SU-DHL-6 (cell line): ENCODE measurements around the gene NFIC.

Experiments
- EZH2phosphoT487 ChIP-seq: fragments of 200-600 bp; sonication (generic), shearing (Covaris generic); conservative IDR thresholded peaks from 2 replicates; pipeline ENCODE4 v1.6.1; 2018; ENCODE audit warnings: mild to moderate bottlenecking, antibody characterized with exemption, low read length, moderate library complexity, mixed read lengths
- TF ChIP-seq, protein P1 (sequence below): fragments of 200-600 bp; sonication (generic); IDR thresholded peaks from one replicate; pipeline ENCODE4 v1.5.1; 2017; ENCODE audit warnings: antibody characterized with exemption, mild to moderate bottlenecking, low read length, moderate library complexity; ENCODE audit not compliant: insufficient read depth, poor library complexity, severe bottlenecking

GRCh38 chr19:3353493-3353892, 12.9 kb upstream of the NFIC start:
- TF ChIP-seq, protein P1, sequence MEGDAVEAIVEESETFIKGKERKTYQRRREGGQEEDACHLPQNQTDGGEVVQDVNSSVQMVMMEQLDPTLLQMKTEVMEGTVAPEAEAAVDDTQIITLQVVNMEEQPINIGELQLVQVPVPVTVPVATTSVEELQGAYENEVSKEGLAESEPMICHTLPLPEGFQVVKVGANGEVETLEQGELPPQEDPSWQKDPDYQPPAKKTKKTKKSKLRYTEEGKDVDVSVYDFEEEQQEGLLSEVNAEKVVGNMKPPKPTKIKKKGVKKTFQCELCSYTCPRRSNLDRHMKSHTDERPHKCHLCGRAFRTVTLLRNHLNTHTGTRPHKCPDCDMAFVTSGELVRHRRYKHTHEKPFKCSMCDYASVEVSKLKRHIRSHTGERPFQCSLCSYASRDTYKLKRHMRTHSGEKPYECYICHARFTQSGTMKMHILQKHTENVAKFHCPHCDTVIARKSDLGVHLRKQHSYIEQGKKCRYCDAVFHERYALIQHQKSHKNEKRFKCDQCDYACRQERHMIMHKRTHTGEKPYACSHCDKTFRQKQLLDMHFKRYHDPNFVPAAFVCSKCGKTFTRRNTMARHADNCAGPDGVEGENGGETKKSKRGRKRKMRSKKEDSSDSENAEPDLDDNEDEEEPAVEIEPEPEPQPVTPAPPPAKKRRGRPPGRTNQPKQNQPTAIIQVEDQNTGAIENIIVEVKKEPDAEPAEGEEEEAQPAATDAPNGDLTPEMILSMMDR, result no peak
- no peak for TF ChIP-seq EZH2phosphoT487
